ENCODE measurements around the gene SCNN1G.
"Not testable (repeated sequence)": the region's sequence is repeated elsewhere in the genome, so short reads cannot be mapped to it uniquely, and the experiment has no call there.

Gene SCNN1G

DNA sequence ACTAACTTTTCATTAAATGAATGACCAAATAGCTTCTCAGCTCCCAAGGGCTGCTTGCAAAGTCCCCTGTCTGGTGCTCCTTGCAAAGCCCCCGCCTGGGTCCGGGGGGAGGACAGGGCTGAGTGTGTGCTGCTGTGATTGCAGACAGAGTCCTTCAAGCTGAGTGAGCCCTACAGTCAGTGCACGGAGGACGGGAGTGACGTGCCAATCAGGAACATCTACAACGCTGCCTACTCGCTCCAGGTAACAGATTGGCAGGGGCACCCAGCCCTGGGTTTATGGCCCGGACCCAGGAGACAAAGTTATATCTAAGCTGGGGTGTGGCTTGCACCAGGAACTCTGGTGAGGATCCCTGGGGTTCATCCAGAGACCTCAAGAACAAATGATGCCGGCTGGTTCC, 27.1 kb downstream of the SCNN1G start:
- no peak for DNase-seq

DNA sequence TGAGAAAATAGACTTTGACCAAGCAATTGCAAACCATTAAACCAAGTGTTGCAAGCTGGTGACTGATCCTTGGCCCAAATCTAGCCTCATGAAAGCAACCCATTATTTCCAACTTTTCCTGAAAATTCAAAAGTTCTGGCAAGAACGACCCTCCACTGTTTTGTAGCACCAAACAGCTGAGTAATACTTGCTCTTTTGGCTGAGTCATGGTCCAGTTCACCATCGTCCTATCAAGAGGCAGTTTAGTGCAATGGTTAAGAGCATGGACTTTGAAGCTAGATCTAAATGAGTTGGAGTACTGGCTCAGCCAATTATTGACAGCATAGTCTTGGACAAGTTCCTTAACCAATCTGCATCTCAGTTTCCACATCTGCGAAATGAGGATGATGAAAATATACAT, 31.3 kb downstream of the SCNN1G start:
- no peak for DNase-seq

DNA sequence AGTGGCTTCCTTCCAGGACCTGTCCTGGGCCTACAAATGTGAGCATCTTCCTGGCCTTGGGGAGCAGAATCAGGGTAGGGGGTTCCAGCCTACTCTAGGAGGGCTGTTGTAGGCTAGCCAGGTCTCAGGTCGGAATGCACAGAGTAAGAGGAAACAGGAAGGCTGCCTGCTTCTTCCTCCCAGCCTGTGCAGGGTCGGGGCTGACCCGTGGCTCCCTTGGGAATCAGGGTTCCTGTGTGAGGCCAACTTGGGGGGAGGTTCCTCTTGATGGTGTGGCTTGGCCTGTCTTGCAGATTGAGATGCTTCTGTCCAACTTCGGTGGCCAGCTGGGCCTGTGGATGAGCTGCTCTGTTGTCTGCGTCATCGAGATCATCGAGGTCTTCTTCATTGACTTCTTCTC, 32.3 kb downstream of the SCNN1G start:
- no peak for DNase-seq

DNA sequence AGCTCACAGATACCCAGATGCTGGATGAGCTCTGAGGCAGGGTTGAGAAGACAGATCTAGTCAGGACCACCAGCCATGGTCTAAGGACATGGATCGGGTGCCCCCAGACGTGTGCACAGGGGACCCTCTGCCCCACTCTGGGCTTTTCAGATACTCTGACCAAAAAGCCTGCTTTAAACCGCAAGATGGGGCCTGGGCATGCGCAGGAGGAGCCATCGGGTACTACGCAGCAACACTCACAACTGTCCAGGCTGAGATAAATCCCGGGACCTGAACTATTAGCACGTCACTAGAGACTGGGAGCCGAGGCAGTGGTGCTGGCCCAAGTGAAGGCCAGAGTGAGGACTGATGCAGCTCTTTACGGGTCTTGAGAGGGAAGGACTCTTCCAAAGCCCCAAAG, 32.9 kb downstream of the SCNN1G start:
- DNase-seq, result no peak

DNA sequence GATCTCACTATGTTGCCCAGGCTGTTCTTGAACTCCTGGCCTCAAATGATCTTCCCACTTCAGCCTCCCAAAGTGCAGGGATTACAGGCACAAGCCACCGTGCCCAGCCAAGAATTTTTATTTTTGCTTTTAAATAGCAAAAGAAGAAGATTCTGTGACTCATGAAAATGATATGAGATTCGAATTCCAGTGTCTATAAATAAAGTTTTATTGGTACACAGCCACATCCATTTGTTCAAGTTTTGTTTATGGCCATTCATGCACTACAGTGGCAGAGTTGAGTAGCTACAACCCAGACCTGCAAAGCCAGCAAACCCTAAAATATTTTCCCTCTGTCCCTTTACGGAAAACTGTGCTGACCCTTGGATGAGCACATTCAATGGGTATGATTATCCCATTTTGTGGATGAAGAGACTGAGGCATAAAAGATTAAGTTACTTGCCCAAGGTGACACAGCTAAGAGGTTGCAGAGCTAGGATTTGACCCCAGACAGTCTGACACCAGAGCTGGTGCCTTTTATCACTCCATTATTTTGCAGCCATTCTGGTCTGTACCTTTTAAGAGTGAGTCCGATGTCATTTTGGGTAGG, 34.2 kb downstream of the SCNN1G start:
- DNase-seq, result no peak

DNA sequence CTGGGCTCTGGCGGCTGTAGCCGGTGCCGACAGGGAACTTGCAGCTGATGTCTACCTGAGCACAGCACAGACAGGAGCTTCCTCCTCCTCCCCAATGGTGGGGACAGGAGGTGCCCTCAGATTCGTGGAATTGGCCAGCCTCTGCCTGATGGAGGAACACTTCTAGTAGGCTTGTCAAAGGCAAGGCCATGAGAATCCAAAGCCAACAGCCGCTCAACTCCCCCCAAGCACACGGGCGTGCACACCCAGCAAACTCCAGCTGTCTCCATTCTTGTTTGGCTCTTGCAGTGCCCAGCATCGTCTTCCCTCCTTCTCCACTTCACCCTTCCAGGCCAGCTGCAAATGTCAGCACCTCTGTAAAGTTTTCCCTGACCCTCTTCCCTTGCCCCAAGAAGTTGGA, 35.1 kb downstream of the SCNN1G start:
- no peak for DNase-seq

DNA sequence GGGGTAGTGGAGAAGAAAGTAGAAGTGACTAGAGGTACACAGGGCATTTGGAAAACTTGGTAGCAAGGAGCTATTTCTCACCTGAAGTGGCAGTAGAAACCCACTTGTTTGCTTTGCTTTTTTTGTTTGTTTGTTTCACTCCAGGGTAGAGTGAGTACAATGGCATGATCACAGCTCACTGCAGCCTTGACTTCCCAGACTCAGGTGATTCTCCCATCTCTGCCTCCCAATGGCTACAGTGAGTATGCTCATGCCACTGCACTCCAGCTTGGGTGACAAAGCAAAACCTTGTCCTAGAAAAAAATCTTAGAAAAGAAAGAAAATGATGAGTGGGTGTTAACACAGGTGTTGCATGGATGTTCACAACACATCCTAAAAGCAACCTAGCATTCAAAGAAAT, 40.4 kb downstream of the SCNN1G start:
- no peak for DNase-seq

DNA sequence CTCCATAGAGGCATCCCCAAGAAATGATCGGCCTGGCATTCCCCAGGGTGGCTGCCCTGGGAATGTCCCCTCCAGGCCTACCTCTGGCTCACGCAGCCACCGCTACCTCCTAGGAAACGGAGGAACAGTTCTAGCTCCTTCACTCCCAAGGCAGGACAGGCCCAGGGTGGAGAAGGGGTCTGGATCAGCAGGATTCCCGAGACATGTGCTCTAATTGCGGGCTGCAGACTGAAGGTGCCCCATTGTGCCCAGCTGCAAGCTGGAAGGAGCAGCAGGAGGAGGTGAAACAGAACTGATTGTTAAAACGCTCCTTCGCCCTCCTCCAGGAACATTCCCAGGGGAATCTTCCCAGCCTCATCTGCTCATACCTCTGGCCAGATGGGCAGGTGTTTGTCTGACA, 40.8 kb downstream of the SCNN1G start:
- DNase-seq, result no peak

DNA sequence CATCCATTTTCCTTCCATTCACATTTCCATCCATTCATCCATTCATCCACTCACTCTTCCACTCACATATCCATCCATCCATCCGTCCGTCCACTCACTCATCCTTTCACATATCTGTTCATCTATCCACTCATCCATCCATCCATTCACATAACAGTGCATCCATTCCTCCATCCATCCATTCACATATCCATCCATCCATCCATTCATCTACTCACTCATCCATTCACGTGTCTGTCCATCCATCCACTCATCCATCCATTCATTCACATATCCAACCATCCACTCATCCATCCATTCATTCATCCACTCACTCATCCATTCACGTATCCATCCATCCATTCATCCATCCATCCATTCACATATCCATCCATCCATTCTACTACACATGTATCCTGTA, 42.6 kb downstream of the SCNN1G start:
- DNase-seq, result no peak

DNA sequence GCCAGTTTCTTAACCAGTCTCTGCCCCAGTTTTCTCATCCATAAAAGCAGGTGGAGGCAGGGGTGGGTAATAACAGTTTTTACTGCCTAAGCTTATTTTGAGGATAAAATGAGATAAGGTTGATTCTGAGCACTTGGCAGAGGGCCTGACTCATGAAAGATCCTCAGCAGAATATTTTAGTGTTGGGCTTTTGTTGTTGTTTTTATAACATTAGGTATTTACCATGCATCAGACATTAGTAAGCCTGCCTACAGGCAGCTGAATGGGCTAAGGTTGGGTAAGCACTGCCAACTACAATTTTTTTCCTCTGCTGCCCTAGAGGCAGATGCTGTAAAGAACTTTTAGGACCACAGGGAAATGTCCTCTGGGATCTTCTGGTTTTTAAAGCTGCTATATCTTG, 43.1 kb downstream of the SCNN1G start:
- no peak for DNase-seq

DNA sequence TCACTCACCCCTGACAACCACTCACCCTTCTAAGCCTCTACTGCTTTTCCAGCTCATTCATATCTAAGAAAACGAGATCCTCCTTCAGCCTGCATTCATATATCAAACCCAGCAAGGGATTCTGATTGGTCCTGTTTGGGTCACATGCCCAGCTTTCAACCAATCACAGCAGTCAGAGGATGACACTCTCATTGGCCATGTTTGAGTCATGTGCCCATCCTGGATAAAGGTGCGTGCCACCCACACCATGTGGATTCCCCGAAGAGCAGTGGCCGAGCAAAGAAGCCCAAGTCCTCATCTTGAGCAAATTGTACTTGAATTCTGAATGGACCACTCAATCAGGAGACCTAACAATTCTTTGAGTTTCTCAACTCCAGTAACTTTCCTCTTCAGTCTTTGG, 45.0 kb downstream of the SCNN1G start:
- no peak for DNase-seq

- DNase-seq, result no peak
These were observed 47.2 kb downstream of the SCNN1G start for GRCh38 chr16:23229714-23230113.

GRCh38 chr16:23232806-23233205, 50.3 kb downstream of the SCNN1G start:
- DNase-seq, result no peak

- DNase-seq, result no peak
These were observed 52.6 kb downstream of the SCNN1G start for GRCh38 chr16:23235176-23235575.

DNA sequence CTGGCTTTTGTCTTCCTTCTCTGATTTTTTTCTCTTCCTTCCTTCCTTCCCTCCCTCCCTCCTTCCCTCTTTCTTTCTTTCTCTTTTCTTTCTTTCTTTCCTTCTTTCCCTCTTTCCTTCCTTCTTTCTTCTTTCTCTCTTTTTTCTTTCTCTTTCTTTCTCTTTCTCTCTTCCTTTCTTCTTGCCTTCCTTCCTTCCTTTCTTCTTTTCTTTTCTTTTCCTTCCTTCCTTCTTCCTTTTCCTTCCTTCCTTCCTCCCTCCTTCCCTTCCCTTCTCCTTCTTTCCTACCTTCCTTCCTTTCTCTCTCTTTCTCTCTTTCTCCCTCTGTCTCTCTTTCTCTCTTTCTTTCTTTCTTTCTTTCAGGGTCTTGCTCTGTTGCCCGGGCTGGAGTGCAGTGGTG, 54.4 kb downstream of the SCNN1G start:
- DNase-seq, result no peak

DNA sequence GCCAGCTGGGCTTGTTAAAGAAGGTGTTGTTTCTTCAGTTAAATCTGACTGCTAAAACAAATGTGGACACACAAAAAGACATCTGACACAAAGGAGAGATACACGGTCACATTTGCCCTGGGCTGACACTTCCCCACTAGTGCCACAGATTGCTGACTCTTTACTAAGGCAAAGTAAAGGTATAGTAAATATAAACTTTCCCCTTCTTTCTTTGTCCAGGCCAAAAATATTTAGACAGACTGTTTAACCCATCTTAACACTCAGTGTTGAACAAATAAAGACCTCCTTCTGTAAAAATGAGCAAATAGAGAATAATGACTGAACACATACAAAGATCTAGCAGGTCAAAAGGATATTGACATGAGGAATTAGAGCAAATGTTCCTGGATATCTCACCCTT, 58.4 kb downstream of the SCNN1G start:
- DNase-seq, result no peak

DNA sequence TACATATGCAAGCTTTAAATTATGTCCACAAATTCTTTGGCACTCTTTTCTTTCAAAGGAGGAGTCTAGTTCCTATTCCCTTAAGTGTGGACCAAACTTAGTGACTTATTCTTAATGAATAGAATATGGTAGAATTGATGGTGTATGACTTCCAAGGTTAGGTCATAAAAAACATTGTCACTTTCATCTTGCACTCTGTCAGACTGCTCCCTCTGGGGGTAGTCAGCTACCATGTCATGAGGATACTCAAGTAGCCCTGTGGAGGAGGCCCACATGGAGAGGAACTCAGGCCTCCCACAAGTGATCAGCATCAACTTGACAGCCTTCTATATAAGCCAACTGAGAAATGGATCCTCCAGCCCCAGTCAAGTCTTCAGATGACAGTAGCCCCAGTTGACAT, 61.6 kb downstream of the SCNN1G start:
- no peak for DNase-seq

GRCh38 chr16:23245268-23245667, 62.7 kb downstream of the SCNN1G start:
- DNase-seq, result no peak

GRCh38 chr16:23248261-23249194, 66.0 kb downstream of the SCNN1G start:
- DNase-seq, result no peak

DNA sequence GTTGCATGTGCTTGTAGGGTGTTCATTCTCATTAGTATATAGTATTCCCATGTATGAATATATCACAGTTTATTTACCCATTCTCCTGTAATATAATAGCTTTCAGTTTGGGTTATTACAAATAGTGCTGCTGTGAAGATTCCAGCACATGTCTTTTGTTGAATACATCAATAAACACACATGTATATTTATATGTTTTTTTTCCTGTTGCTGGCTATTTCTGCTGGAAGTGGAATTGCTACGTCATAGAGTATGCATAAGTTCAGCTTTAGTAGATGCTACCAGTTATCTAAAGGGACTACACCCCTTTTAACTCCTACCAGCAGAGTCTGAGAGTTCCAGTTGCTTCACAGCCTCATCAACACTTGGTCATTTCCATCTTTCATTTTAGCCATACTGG, 67.3 kb downstream of the SCNN1G start:
- no peak for DNase-seq

DNA sequence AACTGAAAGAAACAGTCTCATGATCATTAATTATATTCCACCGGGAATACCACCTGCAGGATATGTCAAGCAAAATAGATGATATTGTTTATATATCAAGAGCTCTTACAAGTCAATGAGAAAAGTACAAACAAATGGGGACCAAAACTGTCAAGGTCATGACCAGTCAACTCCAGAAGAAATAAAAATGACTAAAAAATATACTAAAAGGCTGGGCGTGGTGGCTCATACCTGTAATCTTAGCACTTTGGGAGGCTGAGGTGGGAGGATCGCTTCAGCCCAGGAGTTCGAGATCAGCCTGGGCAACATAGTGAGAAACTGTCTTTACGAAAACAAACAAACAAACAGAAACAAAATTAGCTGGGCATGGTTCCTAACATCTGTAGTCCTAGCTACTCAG, 69.8 kb downstream of the SCNN1G start:
- no peak for DNase-seq

DNA sequence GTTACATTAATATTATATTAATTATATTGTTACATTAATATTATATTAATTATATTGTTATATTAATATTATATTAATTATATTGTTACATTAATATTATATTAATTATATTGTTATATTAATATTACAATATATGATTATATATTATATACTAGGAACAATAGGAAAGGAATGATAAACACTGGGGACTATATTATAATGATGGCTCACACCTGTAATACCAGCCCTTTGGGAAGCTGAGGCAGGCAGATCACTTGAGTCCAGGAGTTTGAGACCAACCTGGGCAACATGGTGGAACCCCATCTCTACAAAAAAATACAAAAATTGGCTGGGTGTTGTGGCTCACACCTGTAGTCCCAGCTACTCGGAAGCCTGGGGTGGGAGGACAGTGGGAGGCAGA, 71.1 kb downstream of the SCNN1G start:
- not testable (repeated sequence) for DNase-seq

GRCh38 chr16:23254338-23254737, 71.8 kb downstream of the SCNN1G start:
- DNase-seq, result no peak

- DNase-seq, result no peak
These were observed 72.5 kb downstream of the SCNN1G start for GRCh38 chr16:23255000-23255399.

- no peak for DNase-seq
These were observed 73.9 kb downstream of the SCNN1G start for GRCh38 chr16:23256440-23256839.
